GM12878 (cell line): ENCODE measurements around the gene NTM. TPM values are rescaled to one million over a fixed set of nuclear protein-coding genes. Genes with fewer than 3 reads are reported as not detected.

Source experiments
- ATAC-seq: fragments of 200-7000 bp; cut with Tn5 transposase; 3 replicates; pipeline ENCODE4 v1.9.1; 2020; ENCODE audit warnings: mild to moderate bottlenecking, moderate library complexity
- BruUV-seq: library from RNA; stranded (reverse); fragments of 400-500 nt; replicated peaks from 2 replicates; lab custom pipeline; 2021; lab: Mats Ljungman, UMichigan
- CTCF ChIA-PET: fragments of 300-600 bp; sonication (Branson Sonifier 250); formaldehyde crosslinking; extraction: SDS; loops from one replicate; lab custom pipeline; 2021; ENCODE audit warnings: inconsistent platforms; lab: Yijun Ruan, JAX
- POLR2A ChIA-PET: fragments of 350-600 bp; formaldehyde crosslinking; extraction: SDS; loops from one replicate; lab custom pipeline; 2021; ENCODE audit warnings: inconsistent platforms; lab: Charles Lee
- RAD21 ChIA-PET: fragments of 300-600 bp; sonication (Branson Sonifier 250); formaldehyde crosslinking; loops from one replicate; lab custom pipeline; 2023; ENCODE audit warnings: antibody characterized with exemption; ENCODE audit not compliant: unreplicated experiment; lab: Charles Lee
- SMC1A ChIA-PET: fragments of 300-600 bp; sonication (Branson Sonifier 250); formaldehyde crosslinking; loops from one replicate; lab custom pipeline; 2023; ENCODE audit not compliant: unreplicated experiment, uncharacterized antibody; lab: Charles Lee
- DNase-seq: peaks from one replicate; pipeline ENCODE4 v3.0.0-alpha.2; 2011; ENCODE audit warnings: low read depth, low spot score
- FAIRE-seq: peaks from 3 replicates; lab custom pipeline; 2011; peaks lifted over from hg19 to GRCh38; lab: Jason Lieb, UNC
- H2AFZ ChIP-seq: 2 replicates; pipeline ENCODE4 v1.6.0; 2011; ENCODE audit warnings: low read depth, low read length, control low read depth; ENCODE audit not compliant: control insufficient read depth
- H3K27ac ChIP-seq: 2 replicates; pipeline ENCODE4 v1.5.1; 2011; ENCODE audit warnings: control low read depth; ENCODE audit not compliant: control insufficient read depth, insufficient read depth
- H3K27me3 ChIP-seq, 2 experiments: replicated peaks in 1 of 2; 2 replicates each; pipeline versions ENCODE4 v1.6.0 to v1.6.1; 2011; ENCODE audit warnings: low read length in 1 of 2; ENCODE audit not compliant: control insufficient read depth in 2 of 2, insufficient read depth in 2 of 2
- H3K36me3 ChIP-seq, 2 experiments: 2 replicates each; pipeline ENCODE4 v1.5.1; 2011; ENCODE audit warnings: low read length in 1 of 2; ENCODE audit not compliant: control insufficient read depth in 2 of 2, insufficient read depth in 2 of 2
- H3K4me1 ChIP-seq: 2 replicates; pipeline ENCODE4 v1.6.1; 2011; ENCODE audit warnings: mild to moderate bottlenecking, low read length, moderate library complexity, mixed read lengths; ENCODE audit not compliant: control insufficient read depth, insufficient read depth
- H3K4me2 ChIP-seq: 2 replicates; pipeline ENCODE4 v1.6.0; 2011; ENCODE audit warnings: control low read depth; ENCODE audit not compliant: control insufficient read depth, insufficient read depth
- H3K4me3 ChIP-seq: fragments of 200-600 bp; sonication (generic); 2 replicates; pipeline ENCODE4 v1.5.1; 2016
- H3K79me2 ChIP-seq: 2 replicates; pipeline ENCODE4 v1.6.0; 2011; ENCODE audit warnings: low read length; ENCODE audit not compliant: control insufficient read depth, insufficient read depth
- H3K9ac ChIP-seq: 2 replicates; pipeline ENCODE4 v1.8.0; 2011; ENCODE audit warnings: low read length, control low read depth, mixed read lengths; ENCODE audit not compliant: control insufficient read depth, insufficient read depth
- H3K9me3 ChIP-seq: replicated peaks from 3 replicates; pipeline ENCODE4 v1.5.1; 2011; ENCODE audit warnings: mild to moderate bottlenecking, low read length; ENCODE audit not compliant: control insufficient read depth, insufficient read depth
- H4K20me1 ChIP-seq: 2 replicates; pipeline ENCODE4 v1.6.0; 2011; ENCODE audit not compliant: control insufficient read depth, insufficient read depth
- BMI1 ChIP-seq: fragments of 450-650 bp; IDR thresholded peaks from 2 replicates; pipeline ENCODE4 v1.6.1; 2016; ENCODE audit warnings: mild to moderate bottlenecking, moderate library complexity, borderline replicate concordance
- EED ChIP-seq: sonication (generic); IDR thresholded peaks from 2 replicates; pipeline ENCODE4 v1.6.1; 2016; ENCODE audit warnings: antibody characterized with exemption, low read depth
- JUND ChIP-seq: IDR thresholded peaks from 2 replicates; pipeline ENCODE4 v1.6.1; 2012; ENCODE audit warnings: low read depth, mild to moderate bottlenecking, low read length, improper control_type of control experiment, moderate library complexity
- MXI1 ChIP-seq: fragments of 150-350 bp; IDR thresholded peaks from 2 replicates; pipeline ENCODE4 v1.6.1; 2011; ENCODE audit warnings: low read depth, mild to moderate bottlenecking, inconsistent platforms, low read length, improper control_type of control experiment
- NFXL1 ChIP-seq: fragments of 450-650 bp; IDR thresholded peaks from 2 replicates; pipeline ENCODE4 v1.6.1; 2017; ENCODE audit warnings: antibody characterized with exemption, mild to moderate bottlenecking, borderline replicate concordance
- PAX8 ChIP-seq: fragments of 450-650 bp; IDR thresholded peaks from 2 replicates; pipeline ENCODE4 v1.6.1; 2017; ENCODE audit warnings: mild to moderate bottlenecking, moderate library complexity
- ZNF24 ChIP-seq: fragments of 450-650 bp; IDR thresholded peaks from 2 replicates; pipeline ENCODE4 v1.6.1; 2017; ENCODE audit warnings: antibody characterized with exemption, mild to moderate bottlenecking
- ZNF687 ChIP-seq: fragments of 450-650 bp; IDR thresholded peaks from 2 replicates; pipeline ENCODE4 v1.6.1; 2017; ENCODE audit warnings: mild to moderate bottlenecking, moderate library complexity
- WGBS: methylation state at CpG from one replicate; pipeline ENCODE4 v1.1.6; 2016; ENCODE audit warnings: low lambda C conversion rate; ENCODE audit not compliant: insufficient replicate concordance, insufficient coverage; ENCODE audit errors: missing lambda C conversion rate; 5-methylcytosine and 5-hydroxymethylcytosine counted together
- in situ Hi-C: fragments of 300-500 bp; cut with MboI; formaldehyde crosslinking; loops from 9 replicates; pipeline ENCODE4 v1.14.3; 2018; ENCODE audit warnings: mixed read lengths
- intact Hi-C: fragments of 100-400 bp; cut with micrococcal nuclease; formaldehyde crosslinking; loops from one replicate; pipeline ENCODE4 v1.14.2; 2022; ENCODE audit not compliant: unreplicated experiment
- polyA plus RNA-seq, 11 experiments: library from polyadenylated mRNA; depleted of rRNA in 4 of 11; unstranded in 6 of 11; stranded (reverse) in 5 of 11; fragments of >200 nt; fragmentation: Nextera tagmentation in 4 of 11; fragmentation: Illumina TruSeq in 1 of 11; extraction: Ambion mirVana in 4 of 11; extraction: Trizol in 1 of 11; gene quantifications; 1 replicate in 1 of 11; 2 replicates in 10 of 11; pipeline versions ENCODE4 v1.2.1 to v1.2.3, GENCODE V29; 2011 to 2016; ENCODE audit warnings: inconsistent platforms in 2 of 11, missing spikeins in 2 of 11, low read depth in 1 of 11
- total RNA-seq, 4 experiments: library from RNA; depleted of rRNA in 3 of 4; stranded (reverse); fragments of >200 nt in 3 of 4; fragmentation: Illumina TruSeq in 1 of 4; extraction: Trizol in 1 of 4; gene quantifications; 2 replicates each; pipeline versions ENCODE4 v1.2.1 to v1.2.3, GENCODE V29; 2013 to 2021

The NTM gene
- total and polyA plus RNA-seq, 10 of the 15 experiments (the other 5 are each of a cell fraction or from before 2014, with no cell fraction given): not detected

- H3K4me3 ChIP-seq: no peak overlapping the region
- WGBS: 0% methylated on average over 3 of the region's 3 CpGs
- no peak overlapping the region for H3K27ac ChIP-seq
- no peaks in the 10 kb centered on the region for H3K36me3 ChIP-seq
- H3K9me3 ChIP-seq: no peaks in the 10 kb centered on the region
- ChIA-PET POLR2A (no interaction called here), RAD21 (no interaction called here), CTCF (no interaction called here), SMC1A (no interaction called here)
- BruUV-seq: no TSS peak
- no peak overlapping the region for H3K9ac ChIP-seq
- no peak overlapping the region for H2AFZ ChIP-seq
- in situ Hi-C loops: loop anchor here (5.0 to 10.0 kb wide), 2 partner anchors 599 to 746 kb away; no protein-coding TSS in a partner anchor
- no peak overlapping the region for H3K4me2 ChIP-seq
- no peaks in the 10 kb centered on the region for H3K79me2 ChIP-seq
- ATAC-seq (no peak), DNase-seq (no peak), FAIRE-seq (no peak)
- 0 out of 4 replicates have a peak, but pooled peaks cover 0 to 3% of the 10 kb centered on the region in 2 experiments for H3K27me3 ChIP-seq
- no peaks in the 10 kb centered on the region for H4K20me1 ChIP-seq
- TF ChIP-seq JUND: no peak
- TF ChIP-seq NFXL1: no peak
- TF ChIP-seq BMI1: no peak
- TF ChIP-seq EED: no peak
- TF ChIP-seq ZNF24: no peak
- TF ChIP-seq MXI1: no peak
- TF ChIP-seq ZNF687: no peak
- no peak for TF ChIP-seq PAX8
- intact Hi-C loops: loop anchor here (10.0 kb wide), 1 partner anchor 426 kb away; no protein-coding TSS in a partner anchor
- H3K4me1 ChIP-seq: no peaks in the 10 kb centered on the region
Measured at GRCh38 chr11:131670876-131671275, 300.5 kb downstream of the NTM start.
